Measurements from ENCODE around the gene NRROS.

DNA sequence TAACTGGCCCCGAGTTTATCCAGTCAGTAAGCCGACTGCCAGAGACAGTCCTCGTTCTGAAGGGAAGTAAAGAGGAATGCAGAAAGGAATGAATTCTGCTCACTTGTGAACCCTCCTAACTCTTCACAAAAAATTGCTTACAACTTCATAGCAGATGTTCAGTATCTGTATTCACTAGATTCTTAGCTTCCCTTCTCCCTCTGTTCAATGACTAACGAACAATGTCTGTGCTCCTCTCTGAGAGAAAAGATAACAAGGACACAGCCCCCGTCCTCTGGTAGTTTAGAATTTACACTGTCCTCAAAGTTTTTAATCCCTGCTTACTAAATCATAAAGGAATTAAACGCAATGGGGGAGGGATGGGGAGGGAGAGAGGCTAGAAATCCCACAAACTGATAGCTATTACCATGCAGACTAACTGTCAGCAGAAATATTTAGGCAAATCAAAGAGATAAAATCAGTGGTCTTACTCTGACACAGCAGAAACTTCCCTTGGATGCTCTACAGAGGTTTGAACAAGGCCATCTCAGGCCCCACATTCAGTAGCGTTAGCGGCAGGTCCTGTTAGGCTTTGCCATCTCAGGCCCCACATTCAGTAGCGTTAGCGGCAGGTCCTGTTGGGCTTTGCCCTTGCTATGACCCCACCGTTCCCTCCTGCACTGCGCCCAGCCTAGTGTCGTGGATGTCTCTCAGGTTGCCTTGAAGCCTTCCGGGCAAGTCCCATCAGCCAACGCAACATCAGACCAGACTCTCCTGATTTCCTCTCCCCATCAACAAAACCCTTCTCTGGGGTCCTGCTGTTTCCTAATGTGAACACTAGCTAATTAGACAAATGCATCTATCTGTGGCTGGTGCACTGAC lies 23.4 kb downstream of the NRROS start:
- TF ChIP-seq MEF2A (IDR thresholded peaks at IDR 0.05; ENCODE audit: borderline replicate concordance, low read depth) (no peak), EZH2phosphoT487 (IDR thresholded peaks at IDR 0.05; ENCODE audit: borderline replicate concordance, low read depth) (no peak)
- TF ChIP-seq, protein P1, sequence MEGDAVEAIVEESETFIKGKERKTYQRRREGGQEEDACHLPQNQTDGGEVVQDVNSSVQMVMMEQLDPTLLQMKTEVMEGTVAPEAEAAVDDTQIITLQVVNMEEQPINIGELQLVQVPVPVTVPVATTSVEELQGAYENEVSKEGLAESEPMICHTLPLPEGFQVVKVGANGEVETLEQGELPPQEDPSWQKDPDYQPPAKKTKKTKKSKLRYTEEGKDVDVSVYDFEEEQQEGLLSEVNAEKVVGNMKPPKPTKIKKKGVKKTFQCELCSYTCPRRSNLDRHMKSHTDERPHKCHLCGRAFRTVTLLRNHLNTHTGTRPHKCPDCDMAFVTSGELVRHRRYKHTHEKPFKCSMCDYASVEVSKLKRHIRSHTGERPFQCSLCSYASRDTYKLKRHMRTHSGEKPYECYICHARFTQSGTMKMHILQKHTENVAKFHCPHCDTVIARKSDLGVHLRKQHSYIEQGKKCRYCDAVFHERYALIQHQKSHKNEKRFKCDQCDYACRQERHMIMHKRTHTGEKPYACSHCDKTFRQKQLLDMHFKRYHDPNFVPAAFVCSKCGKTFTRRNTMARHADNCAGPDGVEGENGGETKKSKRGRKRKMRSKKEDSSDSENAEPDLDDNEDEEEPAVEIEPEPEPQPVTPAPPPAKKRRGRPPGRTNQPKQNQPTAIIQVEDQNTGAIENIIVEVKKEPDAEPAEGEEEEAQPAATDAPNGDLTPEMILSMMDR (IDR thresholded peaks at IDR 0.05), result no peak
